ENCODE results near the gene ATOH7. TPM values are rescaled to one million over a fixed set of nuclear protein-coding genes. Genes with fewer than 3 reads are reported as not detected.
"Not testable (repeated sequence)": the region's sequence is repeated elsewhere in the genome, so short reads cannot be mapped to it uniquely, and the experiment has no call there.

Gene ATOH7
- polyA plus RNA-seq, 4 donors: 0.30 to 3.0 (median 1.2) TPM

DNA sequence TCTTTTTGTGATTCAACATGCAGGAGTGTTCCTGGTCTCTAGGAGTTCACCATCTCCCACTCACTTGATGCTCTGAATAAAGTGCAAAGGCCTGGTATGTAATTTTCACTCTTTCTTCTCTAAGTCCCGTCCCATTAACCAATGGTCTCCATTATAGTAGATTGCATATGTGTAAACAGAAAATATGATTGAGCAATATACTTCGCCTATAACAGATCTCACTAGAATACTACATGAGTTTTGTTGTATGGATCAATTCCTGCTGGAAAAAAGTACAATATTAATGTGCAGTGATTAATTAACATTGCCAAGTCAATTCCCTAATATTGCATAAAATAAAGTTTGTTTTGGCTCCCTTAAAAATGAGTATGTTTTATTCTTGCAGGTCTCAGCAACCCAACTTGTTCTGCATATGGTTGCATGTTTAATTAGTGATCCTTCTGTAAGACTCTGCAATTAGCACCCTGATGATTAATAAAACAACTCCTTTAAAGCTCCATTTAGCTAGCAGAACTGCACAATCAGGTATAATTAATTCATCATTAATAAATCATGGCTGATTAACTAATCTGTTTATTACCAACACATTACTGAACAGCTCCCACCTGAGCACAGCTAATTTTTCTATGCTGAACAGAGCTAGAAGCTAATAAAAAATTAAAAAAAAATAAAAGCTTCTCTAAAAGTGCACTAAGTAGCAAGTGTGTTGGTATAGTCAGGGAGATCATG, 37.8 kb upstream of the ATOH7 start:
- 83 to 96% (median 93%) methylated on average over 2 of the region's 2 CpGs for WGBS, 3 donors
- DNase-seq (no peak), FAIRE-seq (no peak)
- no peaks in the 10 kb centered on the region for H3K27me3 ChIP-seq (ENCODE audit: control insufficient read depth in 3 of 3, insufficient read depth in 3 of 3, low read length in 3 of 3)
- H3K9me3 ChIP-seq (ENCODE audit: control insufficient read depth in 2 of 2, insufficient read depth in 1 of 2, low read depth in 1 of 2, low read length in 1 of 2): peaks cover 0 to 11% of the 10 kb centered on the region in 2 donors
- H3K4me3 ChIP-seq (ENCODE audit: low read depth in 1 of 3, low read length in 3 of 3): no peak overlapping the region
- no peaks in the 10 kb centered on the region for H3K4me1 ChIP-seq (ENCODE audit: control insufficient read depth in 3 of 3, insufficient read depth in 2 of 3, low read depth in 1 of 3, low read length in 2 of 3)
- H3K27ac ChIP-seq (ENCODE audit: low read depth in 1 of 3, low read length in 2 of 3): no peak overlapping the region
- H3K36me3 ChIP-seq (ENCODE audit: control insufficient read depth in 3 of 3, insufficient read depth in 2 of 3, low read depth in 1 of 3, low read length in 3 of 3): peaks cover 0 to 28% (median 0%) of the 10 kb centered on the region in 3 donors

DNA sequence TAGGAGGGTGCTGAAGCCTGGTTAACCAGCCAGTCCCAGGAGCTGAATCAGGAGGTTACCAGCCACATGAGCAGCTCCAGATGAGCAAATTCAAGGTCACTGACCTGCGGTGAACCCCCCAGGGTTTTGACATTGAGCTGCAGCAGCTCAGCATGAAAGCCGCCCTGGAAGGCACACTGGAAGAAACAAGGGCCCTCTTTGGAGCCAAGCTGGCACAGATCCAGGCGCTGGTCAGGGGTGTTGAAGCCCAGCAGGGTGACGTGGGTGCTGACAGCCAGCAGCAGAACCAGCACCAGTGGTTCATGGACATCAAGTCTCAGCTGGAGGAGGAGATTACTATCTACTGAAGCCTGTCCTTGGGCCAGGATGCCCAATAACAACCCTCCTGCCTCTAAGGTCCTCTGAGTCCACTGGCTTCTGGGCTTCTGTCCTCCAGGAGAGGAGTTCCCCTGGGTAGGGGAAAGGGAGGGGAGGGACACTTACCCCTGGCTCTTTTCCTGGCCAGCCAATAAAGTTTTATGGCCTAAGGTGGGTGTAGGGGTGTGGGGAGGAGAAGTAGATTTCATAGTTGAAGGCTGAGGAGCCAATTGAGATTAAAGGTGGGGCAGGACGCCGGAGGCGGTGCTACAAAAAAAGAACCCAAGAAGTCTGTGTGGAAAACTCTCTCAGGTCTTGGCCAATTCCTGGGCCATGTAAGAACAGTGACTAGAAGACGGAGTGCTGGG, 29.4 kb upstream of the ATOH7 start:
- FAIRE-seq: no peak
- no peak overlapping the region for H3K4me3 ChIP-seq (ENCODE audit: low read depth in 1 of 3, low read length in 3 of 3)
- no peak for DNase-seq
- H3K27ac ChIP-seq (ENCODE audit: low read depth in 1 of 3, low read length in 2 of 3): no peak overlapping the region
- 85 to 92% (median 89%) methylated on average over 8 of the region's 8 CpGs for WGBS, 3 donors
- H3K4me1 ChIP-seq (ENCODE audit: control insufficient read depth in 3 of 3, insufficient read depth in 2 of 3, low read depth in 1 of 3, low read length in 2 of 3): no peaks in the 10 kb centered on the region
- no peaks in the 10 kb centered on the region for H3K27me3 ChIP-seq (ENCODE audit: control insufficient read depth in 3 of 3, insufficient read depth in 3 of 3, low read length in 3 of 3)
- peaks cover 0 to 11% of the 10 kb centered on the region in 2 donors for H3K9me3 ChIP-seq (ENCODE audit: control insufficient read depth in 2 of 2, insufficient read depth in 1 of 2, low read depth in 1 of 2, low read length in 1 of 2)
- peaks cover 0 to 31% (median 0%) of the 10 kb centered on the region in 3 donors for H3K36me3 ChIP-seq (ENCODE audit: control insufficient read depth in 3 of 3, insufficient read depth in 2 of 3, low read depth in 1 of 3, low read length in 3 of 3)

DNA sequence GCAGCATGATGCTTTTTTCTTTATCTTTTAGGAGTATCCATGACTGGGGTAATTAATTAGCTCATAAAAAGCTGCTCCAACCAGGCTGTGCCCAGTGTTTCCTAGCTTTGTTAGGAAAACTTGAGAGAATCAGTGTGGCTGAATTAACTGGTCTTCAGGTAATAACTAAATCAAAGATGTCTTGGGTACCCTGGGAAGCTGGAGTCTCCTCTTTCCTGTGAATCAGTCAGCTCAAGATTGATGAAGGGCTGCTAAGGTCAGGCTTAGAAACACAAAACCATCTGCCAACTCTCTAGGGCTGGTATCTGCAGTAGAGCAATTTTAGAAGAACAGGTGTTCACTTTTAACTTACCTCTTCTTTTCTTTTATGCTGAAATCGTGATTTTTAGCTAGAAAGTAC, 21.4 kb upstream of the ATOH7 start:
- DNase-seq (no peak), FAIRE-seq (no peak)
- Histone ChIP-seq H3K36me3 (ENCODE audit: control insufficient read depth in 3 of 3, insufficient read depth in 2 of 3, low read depth in 1 of 3, low read length in 3 of 3) (peaks cover 0 to 4% (median 0%) of the 10 kb centered on the region in 3 donors), H3K4me1 (ENCODE audit: control insufficient read depth in 3 of 3, insufficient read depth in 2 of 3, low read depth in 1 of 3, low read length in 2 of 3) (no peaks in the 10 kb centered on the region), H3K27me3 (ENCODE audit: control insufficient read depth in 3 of 3, insufficient read depth in 3 of 3, low read length in 3 of 3) (no peaks in the 10 kb centered on the region), H3K9me3 (ENCODE audit: control insufficient read depth in 2 of 2, insufficient read depth in 1 of 2, low read depth in 1 of 2, low read length in 1 of 2) (no peaks in the 10 kb centered on the region), H3K27ac (ENCODE audit: low read depth in 1 of 3, low read length in 2 of 3) (no peak overlapping the region), H3K4me3 (ENCODE audit: low read depth in 1 of 3, low read length in 3 of 3) (no peak overlapping the region)
- 38 to 56% (median 54%) methylated on average over 1 of the region's 1 CpG for WGBS, 3 donors

DNA sequence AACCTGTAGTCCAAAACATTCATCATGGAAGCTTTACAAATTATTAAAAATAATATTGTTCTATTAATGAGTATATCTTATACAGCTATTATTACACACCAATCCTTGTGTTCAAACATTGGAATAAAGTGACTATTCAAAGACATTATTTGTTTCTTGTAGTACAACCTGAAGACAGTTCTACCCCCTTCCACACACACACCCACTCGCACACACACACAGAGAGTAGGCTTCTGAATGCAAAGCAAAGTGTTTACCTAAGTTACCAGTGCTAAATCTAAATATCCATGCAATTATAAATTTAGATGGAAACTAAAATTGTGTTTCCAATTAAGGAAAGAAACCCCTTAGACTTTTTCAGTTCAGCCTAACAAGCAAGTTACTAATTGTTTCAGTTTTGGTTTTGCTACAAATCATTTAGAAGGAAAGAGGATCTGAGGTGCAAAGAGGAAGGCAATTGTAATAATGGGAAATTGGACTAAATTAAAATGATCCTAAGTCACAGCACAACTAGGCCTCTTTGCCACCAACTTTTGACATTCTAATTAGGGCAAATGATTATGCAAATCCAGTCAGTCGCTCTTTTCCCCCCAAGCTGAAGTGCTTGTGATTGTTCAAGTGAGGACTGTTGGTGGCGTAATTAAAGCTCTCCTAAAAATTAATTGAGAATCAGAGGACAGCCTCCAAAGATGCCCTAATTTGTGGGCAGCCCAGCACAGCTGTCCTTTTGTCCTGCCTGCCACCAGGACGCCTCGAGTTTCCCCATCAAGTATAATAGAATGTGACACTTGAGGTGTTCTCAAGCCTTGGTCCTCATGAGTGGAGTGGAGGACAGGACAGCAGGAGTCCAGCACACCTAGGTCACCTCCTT, 19.9 kb upstream of the ATOH7 start:
- 83 to 91% (median 85%) methylated on average over 5 of the region's 5 CpGs for WGBS, 3 donors
- no peak overlapping the region for H3K4me3 ChIP-seq (ENCODE audit: low read depth in 1 of 3, low read length in 3 of 3)
- H3K9me3 ChIP-seq (ENCODE audit: control insufficient read depth in 2 of 2, insufficient read depth in 1 of 2, low read depth in 1 of 2, low read length in 1 of 2): no peaks in the 10 kb centered on the region
- H3K36me3 ChIP-seq (ENCODE audit: control insufficient read depth in 3 of 3, insufficient read depth in 2 of 3, low read depth in 1 of 3, low read length in 3 of 3): peaks cover 0 to 5% (median 0%) of the 10 kb centered on the region in 3 donors
- FAIRE-seq (no peak), DNase-seq (no peak)
- H3K4me1 ChIP-seq (ENCODE audit: control insufficient read depth in 3 of 3, insufficient read depth in 2 of 3, low read depth in 1 of 3, low read length in 2 of 3): no peaks in the 10 kb centered on the region
- H3K27ac ChIP-seq (ENCODE audit: low read depth in 1 of 3, low read length in 2 of 3): no peak overlapping the region
- H3K27me3 ChIP-seq (ENCODE audit: control insufficient read depth in 3 of 3, insufficient read depth in 3 of 3, low read length in 3 of 3): no peaks in the 10 kb centered on the region

DNA sequence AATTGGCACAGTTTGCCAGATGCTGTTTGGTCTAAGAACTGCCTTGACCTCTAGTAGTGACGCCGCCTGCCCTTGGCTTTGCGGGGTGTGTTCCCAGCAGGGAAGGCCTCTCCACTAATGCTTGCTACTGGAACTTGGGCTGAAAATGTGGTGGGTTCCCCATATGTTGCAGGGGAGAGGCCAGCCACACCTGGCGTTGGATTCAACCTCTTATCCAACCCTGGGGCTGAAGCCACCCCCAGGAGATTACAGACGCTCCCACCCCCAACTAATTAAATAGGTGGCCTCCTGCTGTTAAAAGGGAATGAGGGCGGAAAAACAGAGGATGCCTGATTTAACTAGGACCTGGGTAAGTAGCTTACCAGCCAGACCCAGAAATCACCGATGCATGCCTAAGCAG, 19.2 kb upstream of the ATOH7 start:
- Histone ChIP-seq H3K4me3 (ENCODE audit: low read depth in 1 of 3, low read length in 3 of 3) (no peak overlapping the region), H3K27ac (ENCODE audit: low read depth in 1 of 3, low read length in 2 of 3) (no peak overlapping the region), H3K36me3 (ENCODE audit: control insufficient read depth in 3 of 3, insufficient read depth in 2 of 3, low read depth in 1 of 3, low read length in 3 of 3) (peaks cover 0 to 5% (median 0%) of the 10 kb centered on the region in 3 donors), H3K4me1 (ENCODE audit: control insufficient read depth in 3 of 3, insufficient read depth in 2 of 3, low read depth in 1 of 3, low read length in 2 of 3) (no peaks in the 10 kb centered on the region), H3K9me3 (ENCODE audit: control insufficient read depth in 2 of 2, insufficient read depth in 1 of 2, low read depth in 1 of 2, low read length in 1 of 2) (no peaks in the 10 kb centered on the region), H3K27me3 (ENCODE audit: control insufficient read depth in 3 of 3, insufficient read depth in 3 of 3, low read length in 3 of 3) (no peaks in the 10 kb centered on the region)
- FAIRE-seq (no peak), DNase-seq (no peak)
- WGBS, 3 donors: 87 to 93% (median 89%) methylated on average over 7 of the region's 7 CpGs

DNA sequence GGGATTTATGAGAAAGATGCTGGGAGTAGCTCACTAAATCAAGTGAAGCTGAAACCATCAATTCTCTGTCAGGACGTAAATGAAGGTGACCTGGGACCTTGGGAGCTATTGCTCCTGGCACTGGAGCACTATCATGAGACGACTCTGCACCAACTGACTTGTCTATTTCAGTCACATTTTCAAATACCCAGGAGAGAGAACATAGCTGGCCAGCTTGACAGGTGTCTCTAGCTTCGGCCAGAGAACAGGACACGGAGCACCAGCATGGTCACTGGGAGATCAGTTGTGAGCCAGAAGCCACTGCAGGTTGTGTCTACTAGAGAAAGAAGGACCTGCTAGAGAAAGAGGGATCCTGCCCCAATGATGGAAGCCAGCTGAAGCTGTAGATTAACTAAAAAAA, 17.4 kb upstream of the ATOH7 start:
- FAIRE-seq (no peak), DNase-seq (no peak)
- no peaks in the 10 kb centered on the region for H3K27me3 ChIP-seq (ENCODE audit: control insufficient read depth in 3 of 3, insufficient read depth in 3 of 3, low read length in 3 of 3)
- H3K4me3 ChIP-seq (ENCODE audit: low read depth in 1 of 3, low read length in 3 of 3): no peak overlapping the region
- WGBS, 3 donors: 91 to 95% (median 92%) methylated on average over 4 of the region's 4 CpGs
- no peaks in the 10 kb centered on the region for H3K9me3 ChIP-seq (ENCODE audit: control insufficient read depth in 2 of 2, insufficient read depth in 1 of 2, low read depth in 1 of 2, low read length in 1 of 2)
- H3K27ac ChIP-seq (ENCODE audit: low read depth in 1 of 3, low read length in 2 of 3): no peak overlapping the region
- H3K4me1 ChIP-seq (ENCODE audit: control insufficient read depth in 3 of 3, insufficient read depth in 2 of 3, low read depth in 1 of 3, low read length in 2 of 3): no peaks in the 10 kb centered on the region
- peaks cover 0 to 5% (median 0%) of the 10 kb centered on the region in 3 donors for H3K36me3 ChIP-seq (ENCODE audit: control insufficient read depth in 3 of 3, insufficient read depth in 2 of 3, low read depth in 1 of 3, low read length in 3 of 3)

DNA sequence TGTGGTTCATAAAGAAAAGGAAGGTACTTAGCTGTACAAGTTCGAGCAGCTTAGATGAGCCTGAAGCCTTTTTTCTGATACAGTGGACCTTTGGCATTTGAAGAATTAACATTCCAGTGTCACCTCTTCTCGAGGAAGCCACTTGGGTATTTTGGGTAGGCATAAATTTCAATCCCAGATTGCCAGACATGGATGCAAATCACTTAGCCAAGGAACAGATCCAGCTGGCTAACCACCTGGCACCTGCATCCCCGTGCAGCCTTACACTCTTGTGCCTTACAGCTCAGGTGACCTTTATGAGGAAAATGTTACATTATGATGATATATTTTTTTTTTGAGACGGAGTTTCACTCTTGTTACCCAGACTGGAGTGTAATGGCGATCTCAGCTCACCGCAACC, 16.0 kb upstream of the ATOH7 start:
- H3K4me1 ChIP-seq (ENCODE audit: control insufficient read depth in 3 of 3, insufficient read depth in 2 of 3, low read depth in 1 of 3, low read length in 2 of 3): no peaks in the 10 kb centered on the region
- no peak overlapping the region for H3K27ac ChIP-seq (ENCODE audit: low read depth in 1 of 3, low read length in 2 of 3)
- WGBS, 3 donors: 80 to 86% (median 86%) methylated on average over 6 of the region's 6 CpGs
- FAIRE-seq (no peak), DNase-seq (no peak)
- H3K9me3 ChIP-seq (ENCODE audit: control insufficient read depth in 2 of 2, insufficient read depth in 1 of 2, low read depth in 1 of 2, low read length in 1 of 2): no peaks in the 10 kb centered on the region
- H3K27me3 ChIP-seq (ENCODE audit: control insufficient read depth in 3 of 3, insufficient read depth in 3 of 3, low read length in 3 of 3): no peaks in the 10 kb centered on the region
- H3K4me3 ChIP-seq (ENCODE audit: low read depth in 1 of 3, low read length in 3 of 3): no peak overlapping the region
- H3K36me3 ChIP-seq (ENCODE audit: control insufficient read depth in 3 of 3, insufficient read depth in 2 of 3, low read depth in 1 of 3, low read length in 3 of 3): peaks cover 0 to 5% (median 0%) of the 10 kb centered on the region in 3 donors

DNA sequence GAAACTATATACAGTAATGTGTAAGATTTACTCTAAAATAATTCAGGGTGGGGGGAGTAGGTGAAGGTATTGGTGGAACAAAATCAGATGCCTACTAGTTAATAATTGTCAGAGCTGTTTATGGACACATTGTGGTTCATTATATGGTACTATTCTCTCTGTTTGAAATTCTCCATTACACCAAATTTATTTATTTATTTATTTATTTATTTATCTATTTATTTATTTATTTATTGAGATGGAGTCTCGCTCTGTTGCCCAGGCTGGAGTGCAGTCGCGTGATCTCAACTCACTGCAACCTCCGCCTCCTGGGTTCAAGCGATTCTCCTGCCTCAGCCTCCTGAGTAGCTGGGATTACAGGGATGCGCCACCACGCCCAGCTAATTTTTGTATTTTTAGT, 14.5 kb upstream of the ATOH7 start:
- not testable (repeated sequence) for H3K27me3 ChIP-seq (ENCODE audit: control insufficient read depth in 3 of 3, insufficient read depth in 3 of 3, low read length in 3 of 3); H3K4me1 ChIP-seq (ENCODE audit: control insufficient read depth in 3 of 3, insufficient read depth in 2 of 3, low read depth in 1 of 3, low read length in 2 of 3); H3K4me3 ChIP-seq (ENCODE audit: low read depth in 1 of 3, low read length in 3 of 3); H3K9me3 ChIP-seq (ENCODE audit: control insufficient read depth in 2 of 2, insufficient read depth in 1 of 2, low read depth in 1 of 2, low read length in 1 of 2); FAIRE-seq; H3K27ac ChIP-seq (ENCODE audit: low read depth in 1 of 3, low read length in 2 of 3); DNase-seq; H3K36me3 ChIP-seq (ENCODE audit: control insufficient read depth in 3 of 3, insufficient read depth in 2 of 3, low read depth in 1 of 3, low read length in 3 of 3)
- WGBS, 3 donors: 88 to 91% (median 91%) methylated on average over 7 of the region's 7 CpGs

All from small intestine (tissue), 7 donors.